ENCODE results near the gene FBXO31. TPM values are rescaled to one million over a fixed set of nuclear protein-coding genes. Genes with fewer than 3 reads are reported as not detected.

Gene FBXO31, protein sequence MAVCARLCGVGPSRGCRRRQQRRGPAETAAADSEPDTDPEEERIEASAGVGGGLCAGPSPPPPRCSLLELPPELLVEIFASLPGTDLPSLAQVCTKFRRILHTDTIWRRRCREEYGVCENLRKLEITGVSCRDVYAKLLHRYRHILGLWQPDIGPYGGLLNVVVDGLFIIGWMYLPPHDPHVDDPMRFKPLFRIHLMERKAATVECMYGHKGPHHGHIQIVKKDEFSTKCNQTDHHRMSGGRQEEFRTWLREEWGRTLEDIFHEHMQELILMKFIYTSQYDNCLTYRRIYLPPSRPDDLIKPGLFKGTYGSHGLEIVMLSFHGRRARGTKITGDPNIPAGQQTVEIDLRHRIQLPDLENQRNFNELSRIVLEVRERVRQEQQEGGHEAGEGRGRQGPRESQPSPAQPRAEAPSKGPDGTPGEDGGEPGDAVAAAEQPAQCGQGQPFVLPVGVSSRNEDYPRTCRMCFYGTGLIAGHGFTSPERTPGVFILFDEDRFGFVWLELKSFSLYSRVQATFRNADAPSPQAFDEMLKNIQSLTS
- total RNA-seq (2022; extraction: Qiagen RNA extraction): 22.3 to 27.1 TPM (median 25.8 TPM) in 5 replicates

GRCh38 chr16:87383505-87384161 is at the start of gene FBXO31:
Gene FBXO31, minus strand, starts transcription at chr16:87383776. Its CDS starts 32 bp downstream, at chr16:87383744.

DNA sequence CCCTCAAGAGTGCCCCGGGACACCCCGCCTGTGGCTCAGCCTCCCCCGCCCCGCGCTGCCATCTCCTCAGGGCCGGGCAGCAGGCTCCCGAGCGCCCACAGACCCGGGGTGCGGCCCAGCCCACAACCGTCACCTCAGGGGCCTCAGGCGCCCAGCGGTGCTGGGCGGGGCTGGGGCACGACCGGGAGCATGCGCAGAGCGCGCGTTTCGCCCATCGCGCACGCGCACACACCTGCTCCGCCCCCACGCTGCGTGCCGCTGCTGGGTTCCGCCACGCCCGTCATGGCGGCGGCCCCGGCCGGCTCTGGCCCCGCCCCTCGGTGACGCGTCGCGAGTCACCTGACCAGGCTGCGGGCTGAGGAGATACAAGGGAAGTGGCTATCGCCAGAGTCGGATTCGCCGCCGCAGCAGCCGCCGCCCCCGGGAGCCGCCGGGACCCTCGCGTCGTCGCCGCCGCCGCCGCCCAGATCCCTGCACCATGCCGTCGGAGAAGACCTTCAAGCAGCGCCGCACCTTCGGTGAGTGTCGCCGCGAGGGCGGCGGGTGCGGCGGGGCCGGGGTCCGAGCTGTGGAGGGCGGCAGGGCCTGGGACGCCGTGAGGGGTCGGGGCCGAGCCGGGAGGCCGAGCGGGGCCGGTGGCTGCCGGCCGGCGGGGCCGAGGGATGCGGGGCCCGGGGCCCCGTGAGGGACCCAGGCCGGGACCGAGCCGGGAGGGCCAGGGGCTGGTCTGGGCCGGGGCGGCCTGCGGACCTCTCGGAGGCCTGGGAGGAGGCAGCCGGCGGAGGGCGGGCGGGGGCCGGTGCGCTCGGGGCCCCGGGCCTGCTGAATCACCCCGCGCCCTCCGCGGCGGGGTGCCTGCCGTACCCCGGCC is 8.6 kb upstream of the FBXO31 start, which contains the start of gene MAP1LC3B:
Gene MAP1LC3B, plus strand, starts transcription at position 387 of the 871 bp plus-strand sequence. Its CDS starts 92 bp downstream, at position 479.

DNA sequence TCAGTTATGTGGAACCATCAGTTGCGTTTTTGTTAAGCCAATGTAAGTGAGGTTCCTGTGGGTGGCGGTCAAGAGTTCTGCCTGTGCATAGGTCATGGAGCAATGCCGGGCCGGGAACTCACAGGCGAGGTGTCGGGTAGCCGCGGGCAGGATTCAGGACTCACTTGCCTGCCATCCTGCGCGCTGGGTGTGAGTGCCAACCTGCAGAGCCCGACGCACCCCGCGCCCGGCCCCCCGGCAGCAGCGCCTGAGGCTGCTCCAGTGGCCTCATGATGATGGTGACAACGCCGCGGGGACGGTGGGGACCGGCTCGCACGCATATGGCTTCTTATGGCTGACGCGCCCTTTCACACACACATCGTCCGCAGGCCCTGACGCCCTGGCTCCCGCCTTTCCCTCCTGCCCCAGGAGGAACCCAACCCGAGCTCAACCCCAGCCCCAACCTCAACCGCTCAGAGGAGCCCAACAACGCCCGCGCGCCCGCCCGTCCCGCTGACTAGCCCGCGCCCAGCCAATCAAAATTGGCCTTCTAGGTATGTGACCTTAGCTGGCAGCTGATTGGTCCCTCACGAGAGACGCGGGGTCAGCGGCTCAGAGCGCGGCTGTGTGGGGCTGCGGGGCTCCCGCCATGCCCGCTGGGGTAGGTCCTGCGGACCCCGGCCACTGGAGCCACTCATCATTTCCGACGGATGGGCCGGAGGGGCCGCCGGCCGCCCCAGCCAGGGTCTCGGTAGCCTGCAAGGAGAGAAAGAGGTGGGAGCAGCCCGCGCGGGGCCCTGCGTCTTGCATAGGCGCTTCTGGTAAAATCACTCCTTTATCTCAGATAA is 66.4 kb downstream of the FBXO31 start, which contains the start of gene C16orf95:
Gene C16orf95, minus strand, starts transcription at position 470 of the 827 bp plus-strand sequence. Its CDS starts 150 bp downstream, at position 320.

Other genes starting within 250 kb of the FBXO31 start
- 4.8 to 7.6 TPM (median 7.0 TPM) in 5 replicates for gene C16orf95, start 66.4 kb downstream of the FBXO31 start, total RNA-seq (2022; extraction: Qiagen RNA extraction)
- 80.9 to 91.7 TPM (median 83.4 TPM) in 5 replicates for gene MAP1LC3B, start 8.6 kb upstream of the FBXO31 start, total RNA-seq (2022; extraction: Qiagen RNA extraction)
- gene ZCCHC14, start 109.2 kb upstream of the FBXO31 start, total RNA-seq (2022; extraction: Qiagen RNA extraction): 6.5 to 8.8 TPM (median 8.2 TPM) in 5 replicates
- gene JPH3, start 218.7 kb upstream of the FBXO31 start, total RNA-seq (2022; extraction: Qiagen RNA extraction): 1.9 to 2.5 TPM (median 1.9 TPM) in 5 replicates

Data from A549 treated with Hydrocortisone at 1 μM for 4 hours (cell line).